GM12878 (cell line): ENCODE results near the gene DDX27. TPM values are rescaled to one million over a fixed set of nuclear protein-coding genes. Genes with fewer than 3 reads are reported as not detected.

Experiments
- ATAC-seq: fragments of 200-7000 bp; cut with Tn5 transposase; 3 replicates; pipeline ENCODE4 v1.9.1; 2020; ENCODE audit warnings: mild to moderate bottlenecking, moderate library complexity
- BruUV-seq: library from RNA; stranded (reverse); fragments of 400-500 nt; replicated peaks from 2 replicates; lab custom pipeline; 2021; lab: Mats Ljungman, UMichigan
- CTCF ChIA-PET: fragments of 300-600 bp; sonication (Branson Sonifier 250); formaldehyde crosslinking; extraction: SDS; loops from one replicate; lab custom pipeline; 2021; ENCODE audit warnings: inconsistent platforms; lab: Yijun Ruan, JAX
- POLR2A ChIA-PET: fragments of 350-600 bp; formaldehyde crosslinking; extraction: SDS; loops from one replicate; lab custom pipeline; 2021; ENCODE audit warnings: inconsistent platforms; lab: Charles Lee
- RAD21 ChIA-PET: fragments of 300-600 bp; sonication (Branson Sonifier 250); formaldehyde crosslinking; loops from one replicate; lab custom pipeline; 2023; ENCODE audit warnings: antibody characterized with exemption; ENCODE audit not compliant: unreplicated experiment; lab: Charles Lee
- SMC1A ChIA-PET: fragments of 300-600 bp; sonication (Branson Sonifier 250); formaldehyde crosslinking; loops from one replicate; lab custom pipeline; 2023; ENCODE audit not compliant: unreplicated experiment, uncharacterized antibody; lab: Charles Lee
- DNase-seq: peaks from one replicate; pipeline ENCODE4 v3.0.0-alpha.2; 2011; ENCODE audit warnings: low read depth, low spot score
- FAIRE-seq: peaks from 3 replicates; lab custom pipeline; 2011; peaks lifted over from hg19 to GRCh38; lab: Jason Lieb, UNC
- H2AFZ ChIP-seq: 2 replicates; pipeline ENCODE4 v1.6.0; 2011; ENCODE audit warnings: low read depth, low read length, control low read depth; ENCODE audit not compliant: control insufficient read depth
- H3K27ac ChIP-seq: 2 replicates; pipeline ENCODE4 v1.5.1; 2011; ENCODE audit warnings: control low read depth; ENCODE audit not compliant: control insufficient read depth, insufficient read depth
- H3K27me3 ChIP-seq, 2 experiments: replicated peaks in 1 of 2; 2 replicates each; pipeline versions ENCODE4 v1.6.0 to v1.6.1; 2011; ENCODE audit warnings: low read length in 1 of 2; ENCODE audit not compliant: control insufficient read depth in 2 of 2, insufficient read depth in 2 of 2
- H3K36me3 ChIP-seq, 2 experiments: 2 replicates each; pipeline ENCODE4 v1.5.1; 2011; ENCODE audit warnings: low read length in 1 of 2; ENCODE audit not compliant: control insufficient read depth in 2 of 2, insufficient read depth in 2 of 2
- H3K4me1 ChIP-seq: 2 replicates; pipeline ENCODE4 v1.6.1; 2011; ENCODE audit warnings: mild to moderate bottlenecking, low read length, moderate library complexity, mixed read lengths; ENCODE audit not compliant: control insufficient read depth, insufficient read depth
- H3K4me2 ChIP-seq: 2 replicates; pipeline ENCODE4 v1.6.0; 2011; ENCODE audit warnings: control low read depth; ENCODE audit not compliant: control insufficient read depth, insufficient read depth
- H3K4me3 ChIP-seq: fragments of 200-600 bp; sonication (generic); 2 replicates; pipeline ENCODE4 v1.5.1; 2016
- H3K79me2 ChIP-seq: 2 replicates; pipeline ENCODE4 v1.6.0; 2011; ENCODE audit warnings: low read length; ENCODE audit not compliant: control insufficient read depth, insufficient read depth
- H3K9ac ChIP-seq: 2 replicates; pipeline ENCODE4 v1.8.0; 2011; ENCODE audit warnings: low read length, control low read depth, mixed read lengths; ENCODE audit not compliant: control insufficient read depth, insufficient read depth
- H3K9me3 ChIP-seq: replicated peaks from 3 replicates; pipeline ENCODE4 v1.5.1; 2011; ENCODE audit warnings: mild to moderate bottlenecking, low read length; ENCODE audit not compliant: control insufficient read depth, insufficient read depth
- H4K20me1 ChIP-seq: 2 replicates; pipeline ENCODE4 v1.6.0; 2011; ENCODE audit not compliant: control insufficient read depth, insufficient read depth
- CBX5 ChIP-seq: sonication (generic); IDR thresholded peaks from 2 replicates; pipeline ENCODE4 v1.6.1; 2016; ENCODE audit warnings: low read depth, moderate library complexity, mild to moderate bottlenecking, inconsistent platforms
- CREB1 ChIP-seq: IDR thresholded peaks from 2 replicates; pipeline ENCODE4 v1.6.1; 2012; ENCODE audit warnings: low read depth, mild to moderate bottlenecking, inconsistent platforms
- CTCF ChIP-seq, 3 experiments: IDR thresholded peaks in 2 of 3; conservative IDR thresholded peaks in 1 of 3; 2 replicates each; pipeline ENCODE4 v1.5.1; 2011; ENCODE audit warnings: low read depth in 3 of 3, low read length in 3 of 3, mild to moderate bottlenecking in 3 of 3, control low read depth in 2 of 3, moderate library complexity in 2 of 3, inconsistent platforms in 1 of 3, mixed read lengths in 1 of 3; ENCODE audit not compliant: control insufficient read depth in 2 of 3, insufficient read depth in 1 of 3; ENCODE audit errors: extremely low read depth in 1 of 3
- EP300 ChIP-seq, 2 experiments: fragments of 150-350 bp in 1 of 2; IDR thresholded peaks; 2 replicates each; pipeline ENCODE4 v1.6.1; 2011 to 2012; ENCODE audit warnings: low read depth in 2 of 2, low read length in 2 of 2, borderline replicate concordance in 1 of 2, improper control_type of control experiment in 1 of 2, inconsistent platforms in 1 of 2; ENCODE audit not compliant: control insufficient read depth in 1 of 2
- ETV6 ChIP-seq, 2 experiments: fragments of 450-650 bp in 1 of 2; IDR thresholded peaks in 1 of 2; conservative IDR thresholded peaks in 1 of 2; 2 replicates each; pipeline ENCODE4 v1.6.1; 2014; ENCODE audit warnings: antibody characterized with exemption in 1 of 2, borderline replicate concordance in 1 of 2, low read depth in 1 of 2, mild to moderate bottlenecking in 1 of 2, moderate library complexity in 1 of 2
- IKZF2 ChIP-seq, 2 experiments: fragments of 450-650 bp; IDR thresholded peaks; 2 replicates each; pipeline ENCODE4 v1.6.1; 2017; ENCODE audit warnings: mild to moderate bottlenecking in 2 of 2, moderate library complexity in 2 of 2
- IRF5 ChIP-seq: fragments of 450-650 bp; IDR thresholded peaks from 2 replicates; pipeline ENCODE4 v1.6.1; 2017; ENCODE audit warnings: borderline replicate concordance
- MEF2A ChIP-seq: IDR thresholded peaks from 2 replicates; pipeline ENCODE4 v1.6.1; 2011; ENCODE audit warnings: low read depth, mild to moderate bottlenecking, low read length, moderate library complexity; ENCODE audit not compliant: insufficient read depth
- MLLT1 ChIP-seq: fragments of 450-650 bp; IDR thresholded peaks from 2 replicates; pipeline ENCODE4 v1.6.1; 2016; ENCODE audit warnings: mild to moderate bottlenecking
- NFIC ChIP-seq: IDR thresholded peaks from 2 replicates; pipeline ENCODE4 v1.6.1; 2012; ENCODE audit warnings: low read depth, mild to moderate bottlenecking, inconsistent platforms, low read length, moderate library complexity
- NFYB ChIP-seq: IDR thresholded peaks from 2 replicates; pipeline ENCODE4 v1.6.1; 2011; ENCODE audit warnings: low read depth, mild to moderate bottlenecking, low read length, improper control_type of control experiment, moderate library complexity; ENCODE audit not compliant: insufficient read depth
- RB1 ChIP-seq: fragments of 450-650 bp; formaldehyde crosslinking; IDR thresholded peaks from 2 replicates; pipeline ENCODE4 v1.6.1; 2017; ENCODE audit warnings: mild to moderate bottlenecking, borderline replicate concordance
- SREBF2 ChIP-seq: IDR thresholded peaks from 2 replicates; pipeline ENCODE4 v1.6.1; 2012; ENCODE audit warnings: mild to moderate bottlenecking, low read length
- ZNF384 ChIP-seq: IDR thresholded peaks from 2 replicates; pipeline ENCODE4 v1.6.1; 2012; ENCODE audit warnings: low read depth, mild to moderate bottlenecking, low read length, improper control_type of control experiment, borderline replicate concordance
- WGBS: methylation state at CpG from one replicate; pipeline ENCODE4 v1.1.6; 2016; ENCODE audit warnings: low lambda C conversion rate; ENCODE audit not compliant: insufficient replicate concordance, insufficient coverage; ENCODE audit errors: missing lambda C conversion rate; 5-methylcytosine and 5-hydroxymethylcytosine counted together
- in situ Hi-C: fragments of 300-500 bp; cut with MboI; formaldehyde crosslinking; loops from 9 replicates; pipeline ENCODE4 v1.14.3; 2018; ENCODE audit warnings: mixed read lengths
- intact Hi-C: fragments of 100-400 bp; cut with micrococcal nuclease; formaldehyde crosslinking; loops from one replicate; pipeline ENCODE4 v1.14.2; 2022; ENCODE audit not compliant: unreplicated experiment
- polyA plus RNA-seq, 11 experiments: library from polyadenylated mRNA; depleted of rRNA in 4 of 11; unstranded in 6 of 11; stranded (reverse) in 5 of 11; fragments of >200 nt; fragmentation: Nextera tagmentation in 4 of 11; fragmentation: Illumina TruSeq in 1 of 11; extraction: Ambion mirVana in 4 of 11; extraction: Trizol in 1 of 11; gene quantifications; 1 replicate in 1 of 11; 2 replicates in 10 of 11; pipeline versions ENCODE4 v1.2.1 to v1.2.3, GENCODE V29; 2011 to 2016; ENCODE audit warnings: inconsistent platforms in 2 of 11, missing spikeins in 2 of 11, low read depth in 1 of 11
- total RNA-seq, 4 experiments: library from RNA; depleted of rRNA in 3 of 4; stranded (reverse); fragments of >200 nt in 3 of 4; fragmentation: Illumina TruSeq in 1 of 4; extraction: Trizol in 1 of 4; gene quantifications; 2 replicates each; pipeline versions ENCODE4 v1.2.1 to v1.2.3, GENCODE V29; 2013 to 2021

The DDX27 gene
- total and polyA plus RNA-seq, 10 of the 15 experiments (the other 5 are each of a cell fraction or from before 2014, with no cell fraction given) = 19.8 to 78.8 (median 54.9) TPM

GRCh38 chr20:49267327-49267726, 48.1 kb downstream of the DDX27 start (continued):
- TF ChIP-seq CREB1 (0 out of 2 replicates have a peak, but pooled peaks have one; percentile 8), ZNF384 (peak; percentile 94), ETV6 (conservative IDR thresholded peaks at IDR 0.05 in 1 of 2, IDR thresholded peaks at IDR 0.05 in 1 of 2; ENCODE audit: borderline replicate concordance in 1 of 2, low read depth in 1 of 2) (0 out of 4 replicates have a peak, but pooled peaks of 1 of the 2 experiments have one; percentile 47)
- TF ChIP-seq, all 136 proteins: peak for 12

GRCh38 chr20:49268600-49269365, 49.6 kb downstream of the DDX27 start:
- in situ Hi-C loops (no loop called here), intact Hi-C loops (no loop called here)
- WGBS = 50% methylated on average over 1 of the region's 1 CpG
- Histone ChIP-seq H3K27ac (no peak overlapping the region), H2AFZ (no peak overlapping the region), H3K9me3 (peaks cover 4% of the 10 kb centered on the region; the same call in 2 of the 3 replicates), H3K4me1 (peaks cover 26% of the 10 kb centered on the region), H4K20me1 (peaks cover 16% of the 10 kb centered on the region; the same call in 1 of the 2 replicates), H3K4me2 (peak overlapping the region; percentile 73), H3K79me2 (peaks cover 80% of the 10 kb centered on the region), H3K9ac (no peak overlapping the region), H3K27me3 (no peaks in the 10 kb centered on the region), H3K36me3 (peaks cover 18 to 54% of the 10 kb centered on the region in 2 experiments), H3K4me3 (peak overlapping the region; percentile 54)
- FAIRE-seq (no peak), DNase-seq (no peak), ATAC-seq (peak; percentile 61)
- SMC1A ChIA-PET = interaction anchor here (0.6 to 2.9 kb wide), 5 partner anchors 8 to 182 kb away, joined by 3 to 21 read pairs (median 7); no protein-coding TSS in a partner anchor
- CTCF ChIA-PET = interaction anchor here (1.0 to 2.4 kb wide), 3 partner anchors 15 to 54 kb away, joined by 3 to 12 read pairs (median 3); no protein-coding TSS in a partner anchor
- BruUV-seq = no TSS peak
- POLR2A ChIA-PET = interaction anchor here (0.9 to 2.3 kb wide), 3 partner anchors 8 to 19 kb away, joined by 3 to 15 read pairs (median 7); partner anchors contain the start of gene ZNFX1
- RAD21 ChIA-PET = interaction anchor here (1.0 to 3.4 kb wide), 2 partner anchors 8 to 23 kb away, joined by 3 to 12 read pairs; no protein-coding TSS in a partner anchor
- TF ChIP-seq MEF2A (0 out of 2 replicates have a peak, but pooled peaks have one; percentile 55), IKZF2 (IDR thresholded peaks at IDR 0.05) (peak; percentile 14 to 40; a peak in 2 of 4 replicates), RB1 (no peak), SREBF2 (no peak), CTCF (IDR thresholded peaks at IDR 0.05 in 2 of 3, conservative IDR thresholded peaks at IDR 0.05 in 1 of 3; ENCODE audit: control insufficient read depth in 2 of 3, extremely low read depth in 1 of 3, insufficient read depth in 1 of 3, low read depth in 3 of 3, low read length in 3 of 3) (no peak), NFIC (no peak), EP300 (IDR thresholded peaks at IDR 0.05; ENCODE audit: borderline replicate concordance in 1 of 2, control insufficient read depth in 1 of 2, low read depth in 2 of 2, low read length in 2 of 2) (no peak), NFYB (no peak), CBX5 (no peak), MLLT1 (no peak), IRF5 (no peak)
